ENCODE results near the gene NCKAP5. TPM values are rescaled to one million over a fixed set of nuclear protein-coding genes. Genes with fewer than 3 reads are reported as not detected.

NCKAP5 gene
- total RNA-seq, 4 donors from 2014 or later: 0.03 to 0.55 (median 0.33) TPM

- no peak for DNase-seq
- intact Hi-C loops (cut with DNase I; ENCODE audit: low total_unique reads) (no loop called here), in situ Hi-C loops (cut with MboI; ENCODE audit: low sequenced_read_pairs in 4 of 4) (no loop called here)
- Histone ChIP-seq H3K9me3 (no peaks in the 10 kb centered on the region), H3K27me3 (no peaks in the 10 kb centered on the region), H3K4me3 (no peak overlapping the region), H3K27ac (no peak overlapping the region), H3K36me3 (no peaks in the 10 kb centered on the region), H3K4me1 (no peaks in the 10 kb centered on the region)
- no peak for TF ChIP-seq POLR2A (IDR thresholded peaks at IDR 0.05)
- no peak for TF ChIP-seq CTCF (IDR thresholded peaks at IDR 0.05 in 4 of 5, conservative IDR thresholded peaks at IDR 0.05 in 1 of 5)
- no peak for ATAC-seq
These were observed 123.8 kb downstream of the NCKAP5 start for GRCh38 chr2:133444465-133444864.

- no peak overlapping the region for H3K4me3 ChIP-seq
- H3K27ac ChIP-seq: no peak overlapping the region
- H3K4me1 ChIP-seq: no peaks in the 10 kb centered on the region
- DNase-seq: no peak
- in situ Hi-C loops (cut with MboI; ENCODE audit: low sequenced_read_pairs in 4 of 4) (no loop called here), intact Hi-C loops (cut with DNase I; ENCODE audit: low total_unique reads) (no loop called here)
- H3K9me3 ChIP-seq: no peaks in the 10 kb centered on the region
- TF ChIP-seq POLR2A (IDR thresholded peaks at IDR 0.05) (no peak), CTCF (IDR thresholded peaks at IDR 0.05 in 4 of 5, conservative IDR thresholded peaks at IDR 0.05 in 1 of 5) (no peak)
- ATAC-seq: no peak
- no peaks in the 10 kb centered on the region for H3K36me3 ChIP-seq
- H3K27me3 ChIP-seq: no peaks in the 10 kb centered on the region
These were observed 125.9 kb downstream of the NCKAP5 start for GRCh38 chr2:133442393-133442792.

GRCh38 chr2:133439565-133439920 lies 128.7 kb downstream of the NCKAP5 start:
- Histone ChIP-seq H3K4me3 (no peak overlapping the region), H3K9me3 (no peaks in the 10 kb centered on the region), H3K27ac (no peak overlapping the region), H3K27me3 (no peaks in the 10 kb centered on the region), H3K4me1 (no peaks in the 10 kb centered on the region), H3K36me3 (no peaks in the 10 kb centered on the region)
- TF ChIP-seq POLR2A (IDR thresholded peaks at IDR 0.05) (no peak), CTCF (IDR thresholded peaks at IDR 0.05 in 4 of 5, conservative IDR thresholded peaks at IDR 0.05 in 1 of 5) (no peak)
- no peak for DNase-seq
- intact Hi-C loops (cut with DNase I; ENCODE audit: low total_unique reads): no loop called here
- no peak for ATAC-seq
- in situ Hi-C loops (cut with MboI; ENCODE audit: low sequenced_read_pairs in 4 of 4): no loop called here

GRCh38 chr2:133438848-133439564 lies 129.3 kb downstream of the NCKAP5 start:
- H3K36me3 ChIP-seq: no peaks in the 10 kb centered on the region

More at GRCh38 chr2:133438848-133439564, 129.3 kb downstream of the NCKAP5 start:
- Histone ChIP-seq H3K27me3 (no peaks in the 10 kb centered on the region), H3K27ac (no peak overlapping the region), H3K4me1 (no peaks in the 10 kb centered on the region), H3K4me3 (no peak overlapping the region), H3K9me3 (no peaks in the 10 kb centered on the region)
- no peak for ATAC-seq
- TF ChIP-seq POLR2A (IDR thresholded peaks at IDR 0.05) (no peak), CTCF (IDR thresholded peaks at IDR 0.05 in 4 of 5, conservative IDR thresholded peaks at IDR 0.05 in 1 of 5) (no peak)
- intact Hi-C loops (cut with DNase I; ENCODE audit: low total_unique reads) (no loop called here), in situ Hi-C loops (cut with MboI; ENCODE audit: low sequenced_read_pairs in 4 of 4) (no loop called here)
- no peak for DNase-seq
